IMR-90 (cell line): Measurements from ENCODE around the gene ASXL1.

Experiments used
- BHLHE40 ChIP-seq: fragments of 150-350 bp; IDR thresholded peaks from 2 replicates; pipeline ENCODE4 v1.6.1; 2016; ENCODE audit warnings: mild to moderate bottlenecking, low read depth, low read length
- CEBPB ChIP-seq: IDR thresholded peaks from 2 replicates; pipeline ENCODE4 v1.6.1; 2012; ENCODE audit warnings: low read depth, low read length, improper control_type of control experiment
- CHD1 ChIP-seq: IDR thresholded peaks from 2 replicates; pipeline ENCODE4 v1.6.1; 2012; ENCODE audit warnings: low read depth, low read length, improper control_type of control experiment
- CTCF ChIP-seq: conservative IDR thresholded peaks from 2 replicates; pipeline ENCODE4 v1.5.1; 2012; ENCODE audit warnings: mild to moderate bottlenecking, low read depth, low read length, improper control_type of control experiment
- MXI1 ChIP-seq: IDR thresholded peaks from 2 replicates; pipeline ENCODE4 v1.6.1; 2012; ENCODE audit warnings: low read depth, mild to moderate bottlenecking, low read length, moderate library complexity, borderline replicate concordance
- NFE2L2 ChIP-seq: fragments of 150-350 bp; IDR thresholded peaks from 2 replicates; pipeline ENCODE4 v1.6.1; 2016; ENCODE audit warnings: low read depth, mild to moderate bottlenecking, low read length
- POLR2A ChIP-seq: IDR thresholded peaks from 2 replicates; pipeline ENCODE4 v1.6.1; 2012; ENCODE audit warnings: mild to moderate bottlenecking, low read depth, low read length
- RAD21 ChIP-seq: IDR thresholded peaks from 2 replicates; pipeline ENCODE4 v1.6.1; 2012; ENCODE audit warnings: low read length, improper control_type of control experiment
- RCOR1 ChIP-seq: IDR thresholded peaks from 2 replicates; pipeline ENCODE4 v1.6.1; 2012; ENCODE audit warnings: mild to moderate bottlenecking, low read length, improper control_type of control experiment; ENCODE audit not compliant: insufficient replicate concordance
- RFX5 ChIP-seq: IDR thresholded peaks from 2 replicates; pipeline ENCODE4 v1.8.0; 2012; ENCODE audit warnings: low read depth, mild to moderate bottlenecking, low read length, moderate library complexity
- SMC3 ChIP-seq: fragments of 150-350 bp; IDR thresholded peaks from 2 replicates; pipeline ENCODE4 v1.6.1; 2016; ENCODE audit warnings: low read depth, mild to moderate bottlenecking, antibody characterized with exemption, low read length, moderate library complexity
- USF2 ChIP-seq: fragments of 150-350 bp; IDR thresholded peaks from 2 replicates; pipeline ENCODE4 v1.6.1; 2017; ENCODE audit warnings: mild to moderate bottlenecking, antibody characterized with exemption, low read length, low read depth

GRCh38 chr20:32353848-32354496 is 4.2 kb upstream of the ASXL1 start:
- TF ChIP-seq CHD1 (no peak), RAD21 (no peak), CTCF (no peak), RFX5 (no peak), MXI1 (no peak), USF2 (no peak), CEBPB (no peak), POLR2A (no peak), RCOR1 (no peak), SMC3 (no peak), BHLHE40 (no peak), NFE2L2 (no peak)
